NCI-H146 (cell line): ENCODE data around the gene CDCP2.

Source experiments
- DNase-seq: peaks from one replicate; lab custom pipeline; 2025; lab: John Stamatoyannopoulos, UW

Gene CDCP2

GRCh38 chr1:54136963-54137533, 15.8 kb downstream of the CDCP2 start:
- DNase-seq, result no peak

- DNase-seq, result no peak
Observed at GRCh38 chr1:54136269-54136896, 16.4 kb downstream of the CDCP2 start.

GRCh38 chr1:54135436-54136120, 17.2 kb downstream of the CDCP2 start:
- DNase-seq, result no peak

- DNase-seq, result no peak
Observed at GRCh38 chr1:54134295-54134694, 18.5 kb downstream of the CDCP2 start.

- no peak for DNase-seq
Observed at GRCh38 chr1:54132495-54132894, 20.3 kb downstream of the CDCP2 start.

GRCh38 chr1:54131419-54131818, 21.4 kb downstream of the CDCP2 start:
- no peak for DNase-seq

GRCh38 chr1:54129858-54130257, 22.9 kb downstream of the CDCP2 start:
- DNase-seq, result no peak

GRCh38 chr1:54127594-54128300, 25.1 kb downstream of the CDCP2 start:
- no peak for DNase-seq

GRCh38 chr1:54126271-54126815, 26.5 kb downstream of the CDCP2 start:
- DNase-seq, result no peak

- peak; percentile 12 for DNase-seq
Observed at GRCh38 chr1:54125386-54126070, 27.3 kb downstream of the CDCP2 start.

GRCh38 chr1:54124906-54125305, 27.9 kb downstream of the CDCP2 start:
- DNase-seq, result no peak

- DNase-seq, result peak; percentile 97
Observed at GRCh38 chr1:54124472-54124871, 28.3 kb downstream of the CDCP2 start.

- no peak for DNase-seq
Observed at GRCh38 chr1:54122992-54123391, 29.8 kb downstream of the CDCP2 start.

- peak; percentile 23 for DNase-seq
Observed at GRCh38 chr1:54122135-54122751, 30.6 kb downstream of the CDCP2 start.

- DNase-seq, result peak; percentile 73
Observed at GRCh38 chr1:54121482-54122134, 31.2 kb downstream of the CDCP2 start.

- no peak for DNase-seq
Observed at GRCh38 chr1:54120698-54121481, 31.9 kb downstream of the CDCP2 start.

- DNase-seq, result no peak
Observed at GRCh38 chr1:54120018-54120697, 32.6 kb downstream of the CDCP2 start.

- no peak for DNase-seq
Observed at GRCh38 chr1:54118704-54119103, 34.1 kb downstream of the CDCP2 start.

GRCh38 chr1:54117815-54118563, 34.8 kb downstream of the CDCP2 start:
- no peak for DNase-seq
